Activated CD8-positive, alpha-beta memory T cell treated with anti-CD3 and anti-CD28 coated beads, Interleukin-2, amount 50 U/mL, for 1 hour (primary cell): Measurements from ENCODE around the gene SMAD4.
"Not testable (repeated sequence)": the region's sequence is repeated elsewhere in the genome, so short reads cannot be mapped to it uniquely, and the experiment has no call there.

Experiments used
- DNase-seq: peaks from one replicate; pipeline ENCODE4 v3.0.0-alpha.2; 2020; ENCODE audit errors: extremely low read depth

The SMAD4 gene

GRCh38 chr18:51110073-51110797 is 80.2 kb downstream of the SMAD4 start:
- no peak for DNase-seq

DNA sequence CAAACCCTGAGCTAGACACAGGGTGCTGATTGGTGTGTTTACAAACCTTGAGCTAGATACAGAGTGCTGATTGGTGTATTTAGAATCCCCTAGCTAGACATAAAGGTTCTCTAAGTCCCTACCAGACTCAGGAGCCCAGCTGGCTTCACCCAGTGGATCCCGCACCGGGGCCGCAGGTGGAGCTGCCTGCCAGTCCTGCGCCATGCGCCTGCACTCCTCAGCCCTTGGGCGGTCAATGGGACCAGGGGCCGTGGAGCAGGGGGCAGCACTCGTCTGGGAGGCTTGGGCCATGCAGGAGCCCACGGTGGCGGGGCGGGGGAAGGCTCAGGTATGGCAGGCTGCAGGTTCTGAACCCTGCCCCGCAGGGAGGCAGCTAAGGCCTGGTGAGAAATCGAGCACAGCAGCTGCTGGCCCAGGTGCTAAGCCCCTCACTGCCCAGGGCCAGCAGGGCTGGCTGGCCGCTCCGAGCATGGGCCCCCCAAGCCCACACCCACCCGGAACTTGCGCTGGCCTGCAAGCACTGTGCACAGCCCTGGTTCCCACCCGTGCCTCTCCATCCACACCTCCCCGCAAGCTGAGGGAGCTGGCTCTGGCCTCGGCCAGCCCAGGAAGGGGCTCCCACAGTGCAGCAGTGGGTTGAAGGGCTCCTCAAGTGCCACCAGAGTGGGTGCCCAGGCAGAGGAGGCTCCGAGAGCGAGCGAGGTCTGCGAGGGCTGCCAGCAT is 81.8 kb downstream of the SMAD4 start:
- not testable (repeated sequence) for DNase-seq

GRCh38 chr18:51116996-51117395 is 87.0 kb downstream of the SMAD4 start:
- not testable (repeated sequence) for DNase-seq

- not testable (repeated sequence) for DNase-seq
These were observed 89.5 kb downstream of the SMAD4 start for GRCh38 chr18:51119561-51119960.

DNA sequence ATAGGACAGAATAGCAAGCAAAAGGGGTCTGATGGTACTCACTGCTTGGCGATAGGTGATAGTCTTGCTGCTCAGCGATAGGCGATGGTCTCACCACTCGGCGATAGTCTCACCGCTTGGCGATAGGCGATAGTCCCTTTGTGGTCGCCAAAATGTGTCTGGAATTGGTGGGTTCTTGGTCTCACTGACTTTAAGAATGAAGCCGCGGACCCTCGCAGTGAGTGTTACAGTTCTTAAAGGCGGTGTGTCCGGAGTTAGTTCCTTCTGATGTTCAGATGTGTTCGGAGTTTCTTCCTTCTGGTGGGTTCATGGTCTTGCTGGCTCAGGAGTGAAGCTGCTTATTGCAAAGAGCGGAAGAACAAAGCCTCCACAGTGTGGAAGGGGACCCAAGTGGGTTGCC is 90.0 kb downstream of the SMAD4 start:
- not testable (repeated sequence) for DNase-seq

GRCh38 chr18:51120809-51121596 is 91.0 kb downstream of the SMAD4 start:
- DNase-seq, result no peak

GRCh38 chr18:51121597-51121857 is 91.5 kb downstream of the SMAD4 start:
- no peak for DNase-seq

GRCh38 chr18:51122266-51123045 is 92.4 kb downstream of the SMAD4 start:
- no peak for DNase-seq

- DNase-seq, result no peak
These were observed 93.0 kb downstream of the SMAD4 start for GRCh38 chr18:51123046-51123395.

DNA sequence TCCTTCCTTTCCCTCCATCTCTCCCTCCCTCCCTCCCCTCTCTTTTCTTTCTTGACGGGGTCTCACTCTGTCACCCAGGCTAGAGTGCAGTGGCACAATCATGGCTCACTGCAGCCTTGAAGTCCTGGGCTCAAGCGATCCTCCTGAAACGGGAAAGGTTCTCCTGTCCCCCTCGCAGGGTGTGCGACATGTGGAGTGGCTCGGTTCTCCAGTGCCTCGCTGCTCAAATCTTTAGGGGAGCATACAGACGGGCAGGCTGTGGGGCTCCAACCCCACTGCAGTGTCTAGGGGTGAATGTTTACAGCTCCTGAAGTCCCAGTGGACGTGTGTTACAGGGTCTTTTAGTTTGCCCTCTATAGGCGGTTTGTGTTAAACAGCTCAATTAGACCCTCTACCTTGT is 93.5 kb downstream of the SMAD4 start:
- DNase-seq, result no peak

GRCh38 chr18:51123936-51124486 is 94.0 kb downstream of the SMAD4 start:
- DNase-seq, result no peak

DNA sequence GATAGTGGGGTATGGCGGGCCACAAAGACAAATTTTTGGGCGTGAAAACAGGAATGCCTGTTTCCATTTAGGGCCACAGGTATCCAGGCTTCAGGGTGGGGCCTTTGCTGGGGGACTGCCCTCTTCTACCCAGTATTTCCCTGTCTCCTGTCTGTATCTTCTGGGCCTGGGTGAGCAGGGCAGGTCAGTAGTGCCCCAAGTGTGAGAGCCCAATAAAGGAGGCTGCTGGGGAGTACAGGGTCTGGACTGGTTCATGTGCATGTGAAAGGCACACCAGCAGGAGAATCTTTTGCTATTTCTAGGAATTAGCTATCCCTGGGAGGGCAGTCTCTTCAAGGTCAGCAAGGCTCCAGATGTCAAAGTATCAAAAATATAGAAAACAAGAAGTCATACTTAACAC is 96.0 kb downstream of the SMAD4 start:
- no peak for DNase-seq

- no peak for DNase-seq
These were observed 97.7 kb downstream of the SMAD4 start for GRCh38 chr18:51127664-51128063.

DNA sequence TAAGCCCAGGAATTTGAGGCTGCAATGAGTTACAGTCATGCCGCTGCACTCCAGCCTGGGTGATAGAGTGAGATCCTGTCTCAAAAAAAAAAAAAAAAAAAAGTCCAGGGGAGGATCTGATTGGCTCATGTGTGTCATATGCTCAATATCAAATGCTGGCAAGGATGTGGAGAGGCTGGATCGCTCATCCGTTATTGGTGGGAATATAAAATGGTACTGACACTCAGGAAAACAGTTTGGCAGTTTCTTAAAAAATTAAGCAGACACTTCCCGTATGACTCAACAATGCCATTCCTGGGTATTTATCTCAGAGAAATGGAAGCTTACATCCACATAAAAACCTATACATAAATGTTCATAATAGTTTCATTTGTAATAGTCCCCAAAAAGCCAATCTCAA is 98.5 kb downstream of the SMAD4 start:
- no peak for DNase-seq

DNA sequence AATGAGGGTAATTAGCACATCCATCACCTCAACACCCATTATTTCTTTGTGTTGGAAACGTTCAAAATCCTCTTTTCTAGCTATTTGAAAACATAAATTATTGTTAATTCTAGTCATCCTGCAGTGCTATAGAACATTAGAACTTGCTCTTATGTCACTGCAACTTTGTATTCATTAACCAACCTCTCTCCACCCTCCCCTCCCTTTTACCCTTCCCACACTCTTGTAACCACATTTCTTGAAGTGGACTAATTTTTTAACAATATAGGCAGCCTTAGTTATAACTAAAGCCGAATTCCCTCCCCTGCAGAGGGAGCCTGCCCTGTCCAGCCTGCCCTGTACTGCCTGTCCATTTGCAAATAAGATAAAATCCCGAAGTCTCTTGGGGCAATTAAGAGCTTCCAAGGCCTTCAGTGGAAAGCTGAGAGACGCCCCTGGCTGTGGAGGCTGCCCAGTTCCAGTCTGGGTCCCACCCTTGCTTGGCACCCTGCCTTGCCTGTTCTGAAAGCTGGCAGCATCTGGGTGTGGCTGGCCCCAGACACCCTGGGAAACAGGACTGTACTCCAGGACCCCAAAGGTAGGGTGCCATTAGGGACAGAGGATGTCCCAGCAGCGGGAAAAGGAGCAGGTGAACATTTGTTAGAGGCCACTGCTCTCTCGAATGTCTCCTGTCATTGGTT is 102.4 kb downstream of the SMAD4 start:
- no peak for DNase-seq

- no peak for DNase-seq
These were observed 103.7 kb downstream of the SMAD4 start for GRCh38 chr18:51133580-51134160.
